IMR-90 (cell line): ENCODE data around the gene GABBR2.

ENCODE experiments used
- BHLHE40 ChIP-seq: fragments of 150-350 bp; IDR thresholded peaks from 2 replicates; pipeline ENCODE4 v1.6.1; 2016; ENCODE audit warnings: mild to moderate bottlenecking, low read depth, low read length
- CEBPB ChIP-seq: IDR thresholded peaks from 2 replicates; pipeline ENCODE4 v1.6.1; 2012; ENCODE audit warnings: low read depth, low read length, improper control_type of control experiment
- CHD1 ChIP-seq: IDR thresholded peaks from 2 replicates; pipeline ENCODE4 v1.6.1; 2012; ENCODE audit warnings: low read depth, low read length, improper control_type of control experiment
- FOS ChIP-seq: fragments of 150-350 bp; IDR thresholded peaks from 2 replicates; pipeline ENCODE4 v1.6.1; 2016; ENCODE audit warnings: low read depth, low read length
- MAFK ChIP-seq: IDR thresholded peaks from 2 replicates; pipeline ENCODE4 v1.6.1; 2012; ENCODE audit warnings: low read depth, low read length, improper control_type of control experiment
- MXI1 ChIP-seq: IDR thresholded peaks from 2 replicates; pipeline ENCODE4 v1.6.1; 2012; ENCODE audit warnings: low read depth, mild to moderate bottlenecking, low read length, moderate library complexity, borderline replicate concordance
- POLR2A ChIP-seq: IDR thresholded peaks from 2 replicates; pipeline ENCODE4 v1.6.1; 2012; ENCODE audit warnings: mild to moderate bottlenecking, low read depth, low read length
- RFX5 ChIP-seq: IDR thresholded peaks from 2 replicates; pipeline ENCODE4 v1.8.0; 2012; ENCODE audit warnings: low read depth, mild to moderate bottlenecking, low read length, moderate library complexity
- TF ChIP-seq, protein P1 (sequence below): conservative IDR thresholded peaks from 2 replicates; pipeline ENCODE4 v1.5.1; 2012; ENCODE audit warnings: mild to moderate bottlenecking, low read depth, low read length, improper control_type of control experiment
- TF ChIP-seq, protein P2 (sequence below): fragments of 150-350 bp; IDR thresholded peaks from 2 replicates; pipeline ENCODE4 v1.6.1; 2016; ENCODE audit warnings: low read depth, mild to moderate bottlenecking, low read length, moderate library complexity, borderline replicate concordance

DNA sequence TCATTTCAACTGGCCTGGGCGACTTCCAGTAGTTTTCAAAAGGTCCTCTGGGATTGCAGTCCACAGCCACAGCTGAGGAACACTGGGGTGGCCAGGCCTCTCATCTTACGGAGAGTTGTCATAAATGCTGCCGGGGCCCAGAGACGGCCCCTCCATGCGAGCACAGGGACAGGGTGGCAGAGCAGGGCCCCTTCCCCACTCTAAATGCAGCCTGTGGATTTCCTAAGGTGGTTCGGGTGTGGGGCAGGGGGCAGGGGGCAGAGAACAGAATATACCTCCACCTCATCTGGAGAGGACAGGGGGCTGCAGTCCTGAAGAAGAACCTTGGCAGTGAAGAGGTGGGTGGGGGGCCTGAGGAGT lies 339.7 kb downstream of the GABBR2 start:
- no peak for TF ChIP-seq MXI1
- TF ChIP-seq, protein P1, sequence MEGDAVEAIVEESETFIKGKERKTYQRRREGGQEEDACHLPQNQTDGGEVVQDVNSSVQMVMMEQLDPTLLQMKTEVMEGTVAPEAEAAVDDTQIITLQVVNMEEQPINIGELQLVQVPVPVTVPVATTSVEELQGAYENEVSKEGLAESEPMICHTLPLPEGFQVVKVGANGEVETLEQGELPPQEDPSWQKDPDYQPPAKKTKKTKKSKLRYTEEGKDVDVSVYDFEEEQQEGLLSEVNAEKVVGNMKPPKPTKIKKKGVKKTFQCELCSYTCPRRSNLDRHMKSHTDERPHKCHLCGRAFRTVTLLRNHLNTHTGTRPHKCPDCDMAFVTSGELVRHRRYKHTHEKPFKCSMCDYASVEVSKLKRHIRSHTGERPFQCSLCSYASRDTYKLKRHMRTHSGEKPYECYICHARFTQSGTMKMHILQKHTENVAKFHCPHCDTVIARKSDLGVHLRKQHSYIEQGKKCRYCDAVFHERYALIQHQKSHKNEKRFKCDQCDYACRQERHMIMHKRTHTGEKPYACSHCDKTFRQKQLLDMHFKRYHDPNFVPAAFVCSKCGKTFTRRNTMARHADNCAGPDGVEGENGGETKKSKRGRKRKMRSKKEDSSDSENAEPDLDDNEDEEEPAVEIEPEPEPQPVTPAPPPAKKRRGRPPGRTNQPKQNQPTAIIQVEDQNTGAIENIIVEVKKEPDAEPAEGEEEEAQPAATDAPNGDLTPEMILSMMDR, result no peak
- TF ChIP-seq MAFK, result no peak
- TF ChIP-seq POLR2A, result no peak
- TF ChIP-seq RFX5, result no peak
- TF ChIP-seq BHLHE40, result no peak
- TF ChIP-seq, protein P2, sequence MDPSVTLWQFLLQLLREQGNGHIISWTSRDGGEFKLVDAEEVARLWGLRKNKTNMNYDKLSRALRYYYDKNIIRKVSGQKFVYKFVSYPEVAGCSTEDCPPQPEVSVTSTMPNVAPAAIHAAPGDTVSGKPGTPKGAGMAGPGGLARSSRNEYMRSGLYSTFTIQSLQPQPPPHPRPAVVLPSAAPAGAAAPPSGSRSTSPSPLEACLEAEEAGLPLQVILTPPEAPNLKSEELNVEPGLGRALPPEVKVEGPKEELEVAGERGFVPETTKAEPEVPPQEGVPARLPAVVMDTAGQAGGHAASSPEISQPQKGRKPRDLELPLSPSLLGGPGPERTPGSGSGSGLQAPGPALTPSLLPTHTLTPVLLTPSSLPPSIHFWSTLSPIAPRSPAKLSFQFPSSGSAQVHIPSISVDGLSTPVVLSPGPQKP, result no peak
- TF ChIP-seq CEBPB, result no peak
- TF ChIP-seq FOS, result no peak
- no peak for TF ChIP-seq CHD1
